K562 (cell line): ENCODE results near the gene CACNA1E. TPM values are rescaled to one million over a fixed set of nuclear protein-coding genes. Genes with fewer than 3 reads are reported as not detected.

Source experiments
- ATAC-seq: fragments of 200-7000 bp; cut with Tn5 transposase; 3 replicates; pipeline ENCODE4 v1.9.1; 2020; ENCODE audit warnings: moderate library complexity
- BruUV-seq: library from RNA; stranded (reverse); fragments of 400-500 nt; replicated peaks from 2 replicates; lab custom pipeline; 2021; lab: Mats Ljungman, UMichigan
- CTCF ChIA-PET: fragments of 300-600 bp; formaldehyde crosslinking; extraction: SDS; loops from one replicate; lab custom pipeline; 2021; ENCODE audit warnings: low intra/inter-chr PET ratio; lab: Yijun Ruan, JAX
- POLR2A ChIA-PET: fragments of 300-600, 350-650 bp; sonication (Branson Sonifier 250); formaldehyde crosslinking; extraction: SDS; loops from one replicate; lab custom pipeline; 2021; ENCODE audit warnings: antibody characterized with exemption, inconsistent platforms; lab: Yijun Ruan, JAX
- DNase-seq, 4 experiments: peaks; one replicate each; pipeline versions ENCODE4 v3.0.0 to v3.0.0-alpha.2; 2011 to 2018; ENCODE audit warnings: low spot score in 3 of 4, mixed read lengths in 3 of 4; ENCODE audit errors: extremely low read depth in 1 of 4
- FAIRE-seq: peaks from 2 replicates; lab custom pipeline; 2011; peaks lifted over from hg19 to GRCh38; lab: Jason Lieb, UNC
- H2AFZ ChIP-seq: 2 replicates; pipeline ENCODE4 v1.6.0; 2011; ENCODE audit warnings: low read depth, low read length, control low read depth, inconsistent platforms
- H3K27ac ChIP-seq: fragments of 200-600 bp; 3 replicates; pipeline ENCODE4 v1.8.0; 2011; ENCODE audit warnings: low read depth, mild to moderate bottlenecking, control low read depth, inconsistent platforms, low read length, moderate library complexity, mixed read lengths; ENCODE audit errors: extremely low read depth
- H3K27me3 ChIP-seq, 2 experiments: fragments of 300-600 bp in 1 of 2; 2 replicates in 1 of 2; 3 replicates in 1 of 2; pipeline versions ENCODE4 v1.6.0 to v1.8.0; 2011; ENCODE audit warnings: inconsistent platforms in 2 of 2, low read length in 2 of 2, mild to moderate bottlenecking in 1 of 2, mixed read lengths in 1 of 2, moderate library complexity in 1 of 2; ENCODE audit not compliant: control insufficient read depth in 2 of 2, insufficient read depth in 2 of 2
- H3K36me3 ChIP-seq: fragments of 300-600 bp; 3 replicates; pipeline ENCODE4 v1.8.0; 2011; ENCODE audit warnings: mild to moderate bottlenecking, low read length, inconsistent platforms; ENCODE audit not compliant: control insufficient read depth, insufficient read depth
- H3K4me1 ChIP-seq, 2 experiments: fragments of 200-600 bp in 1 of 2; replicated peaks in 1 of 2; 2 replicates in 1 of 2; 3 replicates in 1 of 2; pipeline versions ENCODE4 v1.5.1 to v1.8.0; 2011; ENCODE audit warnings: inconsistent platforms in 2 of 2, low read length in 2 of 2, mild to moderate bottlenecking in 1 of 2, mixed read lengths in 1 of 2, moderate library complexity in 1 of 2; ENCODE audit not compliant: control insufficient read depth in 2 of 2, insufficient read depth in 2 of 2
- H3K4me2 ChIP-seq: 2 replicates; pipeline ENCODE4 v1.6.1; 2011; ENCODE audit warnings: low read length, control low read depth, inconsistent platforms, mixed read lengths; ENCODE audit not compliant: insufficient read depth
- H3K4me3 ChIP-seq: fragments of 200-600 bp; sonication (generic), shearing (Covaris generic); 2 replicates; pipeline ENCODE4 v1.5.1; 2016; ENCODE audit warnings: control low read depth, inconsistent platforms
- H3K79me2 ChIP-seq: fragments of 200-600 bp; 3 replicates; pipeline ENCODE4 v1.8.0; 2011; ENCODE audit warnings: low read length, inconsistent platforms; ENCODE audit not compliant: control insufficient read depth, insufficient read depth
- H3K9ac ChIP-seq, 2 experiments: 2 replicates each; pipeline versions ENCODE4 v1.6.0 to v1.6.1; 2011; ENCODE audit warnings: low read depth in 2 of 2, low read length in 2 of 2, control low read depth in 1 of 2, inconsistent platforms in 1 of 2, mild to moderate bottlenecking in 1 of 2, mixed read lengths in 1 of 2; ENCODE audit not compliant: insufficient read depth in 1 of 2
- H3K9me1 ChIP-seq: one replicate; pipeline ENCODE4 v1.6.0; 2011; ENCODE audit warnings: inconsistent platforms, mild to moderate bottlenecking, low read length, moderate library complexity; ENCODE audit not compliant: control insufficient read depth, insufficient read depth
- H3K9me3 ChIP-seq: replicated peaks from 2 replicates; pipeline ENCODE4 v1.5.1; 2011; ENCODE audit warnings: low read depth, low read length, inconsistent platforms; ENCODE audit not compliant: control insufficient read depth, insufficient read depth
- H4K20me1 ChIP-seq: replicated peaks from 2 replicates; pipeline ENCODE4 v1.6.1; 2011; ENCODE audit warnings: low read length, inconsistent platforms, mixed read lengths; ENCODE audit not compliant: control insufficient read depth, insufficient read depth
- BRD4 ChIP-seq: fragments of 200-600 bp; sonication (generic); IDR thresholded peaks from 2 replicates; pipeline ENCODE4 v1.6.1; 2017; ENCODE audit warnings: inconsistent platforms
- DNMT1 ChIP-seq: fragments of 450-650 bp; IDR thresholded peaks from 2 replicates; pipeline ENCODE4 v1.6.1; 2016; ENCODE audit warnings: antibody characterized with exemption, mild to moderate bottlenecking
- EP300 ChIP-seq: IDR thresholded peaks from 2 replicates; pipeline ENCODE4 v1.6.1; 2012; ENCODE audit warnings: low read length, improper control_type of control experiment
- HDAC6 ChIP-seq: IDR thresholded peaks from 2 replicates; pipeline ENCODE4 v1.6.1; 2012; ENCODE audit warnings: low read depth, mild to moderate bottlenecking, control low read depth, inconsistent platforms, low read length, moderate library complexity
- HMG20B ChIP-seq: fragments of 250-450 bp; sonication (Bioruptor Pico); IDR thresholded peaks from 2 replicates; pipeline ENCODE4 v1.5.0; 2021; ENCODE audit warnings: mild to moderate bottlenecking
- SMC3 ChIP-seq: conservative IDR thresholded peaks from 2 replicates; pipeline ENCODE4 v1.6.1; 2011; ENCODE audit warnings: low read depth, low read length, improper control_type of control experiment; ENCODE audit not compliant: insufficient read depth
- SRSF1 ChIP-seq: fragments of 200-400 bp; formaldehyde crosslinking; IDR thresholded peaks from 2 replicates; pipeline ENCODE4 v1.6.1; 2017; ENCODE audit warnings: mild to moderate bottlenecking, low read depth, low read length, moderate library complexity
- ZNF354B ChIP-seq: fragments of 250-450 bp; sonication (Bioruptor Pico); IDR thresholded peaks from 2 replicates; pipeline ENCODE4 v1.4.0; 2020
- ZNF668 ChIP-seq: fragments of 250-450 bp; sonication (Bioruptor Pico); IDR thresholded peaks from 2 replicates; pipeline ENCODE4 v1.8.0; 2022; ENCODE audit warnings: mild to moderate bottlenecking, inconsistent platforms
- WGBS: fragments of 100-300 bp; shearing (Covaris generic); methylation state at CpG from one replicate; pipeline ENCODE4 v1.1.6; 2016; ENCODE audit warnings: low coverage, mixed read lengths; ENCODE audit not compliant: insufficient coverage; ENCODE audit errors: missing lambda C conversion rate; 5-methylcytosine and 5-hydroxymethylcytosine counted together
- in situ Hi-C: fragments of 300-500 bp; cut with MboI; formaldehyde crosslinking; loops from 4 replicates; pipeline ENCODE4 v1.15.0; 2018; ENCODE audit warnings: inconsistent platforms, mixed read lengths
- intact Hi-C: fragments of 100-400 bp; cut with micrococcal nuclease; formaldehyde crosslinking; loops from 2 replicates; pipeline ENCODE4 v1.14.2; 2022
- polyA plus RNA-seq, 8 experiments: library from polyadenylated mRNA; depleted of rRNA in 4 of 8; stranded (reverse) in 5 of 8; unstranded in 3 of 8; fragments of >200 nt; fragmentation: Nextera tagmentation in 2 of 8; fragmentation: Illumina TruSeq in 1 of 8; extraction: Ambion mirVana in 2 of 8; extraction: Trizol in 1 of 8; gene quantifications; 2 replicates each; pipeline versions ENCODE4 v1.2.1 to v1.2.3, GENCODE V29; 2011 to 2014; ENCODE audit warnings: inconsistent platforms in 1 of 8, missing spikeins in 1 of 8
- total RNA-seq, 7 experiments: library from RNA; depleted of rRNA in 6 of 7; stranded (reverse); fragments of >200 nt in 6 of 7; fragmentation: Illumina TruSeq in 2 of 7; extraction: Trizol in 2 of 7; gene quantifications; 2 replicates each; pipeline versions ENCODE4 v1.2.1 to v1.2.3, GENCODE V29; 2011 to 2021; ENCODE audit warnings: low replicate concordance in 1 of 7

Gene CACNA1E
- total and polyA plus RNA-seq, 9 of the 15 experiments (the other 6 are each of a cell fraction or from before 2014, with no cell fraction given), result under 0.01 to 0.04 TPM; not detected in 7

DNA sequence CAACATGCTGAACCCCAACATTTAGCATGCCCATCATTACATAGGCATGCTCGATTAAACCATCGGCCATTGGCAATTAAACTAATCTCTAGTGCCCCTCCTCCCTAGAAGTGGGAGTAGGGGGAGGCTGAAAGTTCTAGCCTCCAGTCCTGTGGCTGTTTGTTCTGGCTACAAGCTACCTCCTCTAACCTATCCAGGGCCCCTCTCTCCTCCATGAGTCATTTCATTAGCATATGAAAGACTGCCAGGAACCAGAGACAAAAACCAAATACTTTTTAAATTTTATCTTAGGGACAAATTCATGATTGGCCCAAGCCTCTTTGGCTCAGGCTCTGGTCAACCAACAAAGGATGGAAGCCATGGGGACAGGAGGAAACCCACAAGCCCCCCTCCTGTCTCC, 231.1 kb downstream of the CACNA1E start:
- CTCF ChIA-PET, result no interaction called here
- 0% methylated on average over 2 of the region's 2 CpGs for WGBS
- POLR2A ChIA-PET, result no interaction called here
- Histone ChIP-seq H3K4me1 (no peaks in the 10 kb centered on the region), H3K9me1 (no peaks in the 10 kb centered on the region), H3K79me2 (no peaks in the 10 kb centered on the region), H3K4me2 (no peak overlapping the region), H2AFZ (no peak overlapping the region), H3K9me3 (no peaks in the 10 kb centered on the region), H3K36me3 (no peaks in the 10 kb centered on the region), H3K4me3 (no peak overlapping the region), H3K9ac (no peak overlapping the region), H3K27me3 (peaks cover 5 to 9% of the 10 kb centered on the region in 2 experiments; a peak in 2 of 5 replicates), H4K20me1 (peaks cover 2% of the 10 kb centered on the region; the same call in 1 of the 2 replicates), H3K27ac (no peak overlapping the region)
- DNase-seq (no peak), ATAC-seq (no peak), FAIRE-seq (no peak)
- intact Hi-C loops (no loop called here), in situ Hi-C loops (no loop called here)
- TF ChIP-seq HMG20B (CRISPR knock-in tag), result no peak
- no peak for TF ChIP-seq EP300
- no peak for TF ChIP-seq ZNF668 (CRISPR knock-in tag)
- no peak for TF ChIP-seq ZNF354B (CRISPR knock-in tag)
- TF ChIP-seq BRD4, result no peak
- no peak for TF ChIP-seq SMC3
- no peak for TF ChIP-seq DNMT1
- TF ChIP-seq SRSF1, result no peak
- no peak for TF ChIP-seq HDAC6
- no TSS peak for BruUV-seq
